H7 (cell line): ENCODE measurements around the gene SAMD8. TPM values are rescaled to one million over a fixed set of nuclear protein-coding genes. Genes with fewer than 3 reads are reported as not detected.

Source experiments
- total RNA-seq: library from RNA; depleted of rRNA; stranded (reverse); fragments of >200 nt; shearing (Covaris generic); gene quantifications from 2 replicates; pipeline ENCODE4 v1.2.3, GENCODE V29; 2014; rRNA removed

The SAMD8 gene
- total RNA-seq, 1 experiment from 2014 or later, result 13.2 TPM

Other genes with a start within 250 kb of the SAMD8 start
- gene VDAC2, start 99.1 kb downstream of the SAMD8 start, total RNA-seq, result 213 and 218 TPM in 2 replicates
- 21.3 and 36.6 TPM in 2 replicates for gene COMTD1, start 124.3 kb downstream of the SAMD8 start, total RNA-seq